NCI-H446 (cell line): ENCODE data around the gene GCSH.

Experiments used
- DNase-seq, 2 experiments: peaks; one replicate each; lab custom pipeline; 2025; lab: John Stamatoyannopoulos, UW

The GCSH gene

DNA sequence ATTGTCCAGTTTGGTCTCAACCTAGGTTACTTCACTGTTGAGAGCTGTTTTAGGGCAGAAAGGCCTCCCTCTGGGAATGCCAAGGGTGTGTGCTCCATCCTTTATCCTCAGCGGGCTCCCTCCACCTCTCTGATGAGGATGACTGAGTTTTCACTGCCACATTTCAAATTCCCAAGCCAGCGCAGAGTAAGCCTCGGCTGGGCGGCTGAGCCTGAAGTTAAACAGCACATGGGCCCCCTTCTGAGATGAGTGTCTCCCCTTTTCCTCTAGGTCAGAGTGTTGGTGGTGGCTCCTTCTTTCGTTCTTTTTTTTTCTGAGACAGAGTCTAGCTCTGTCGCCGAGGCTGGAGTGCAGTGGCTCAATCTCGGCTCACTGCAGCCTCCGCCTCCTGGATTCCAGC lies 5.5 kb upstream of the GCSH start:
- no peak for DNase-seq

DNA sequence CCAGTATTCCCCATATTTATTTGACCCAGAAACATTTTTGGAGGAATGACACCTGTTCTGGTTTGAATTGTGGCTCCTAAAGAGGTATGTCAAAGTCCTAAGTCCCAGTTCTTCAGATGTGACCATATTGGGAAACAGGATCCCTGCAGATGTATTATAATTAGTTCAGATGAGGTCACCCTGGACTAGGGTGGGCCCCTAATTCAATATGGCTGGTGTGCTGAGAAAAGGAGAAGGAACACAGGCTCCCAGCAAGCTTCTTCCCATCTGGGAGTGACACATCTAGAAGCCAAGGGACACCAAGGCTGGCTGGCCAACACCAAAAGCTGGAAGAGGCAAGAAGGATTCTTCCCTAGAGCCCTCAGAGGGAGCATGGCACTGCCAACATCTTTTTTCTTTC lies 3.8 kb upstream of the GCSH start:
- no peak for DNase-seq

DNA sequence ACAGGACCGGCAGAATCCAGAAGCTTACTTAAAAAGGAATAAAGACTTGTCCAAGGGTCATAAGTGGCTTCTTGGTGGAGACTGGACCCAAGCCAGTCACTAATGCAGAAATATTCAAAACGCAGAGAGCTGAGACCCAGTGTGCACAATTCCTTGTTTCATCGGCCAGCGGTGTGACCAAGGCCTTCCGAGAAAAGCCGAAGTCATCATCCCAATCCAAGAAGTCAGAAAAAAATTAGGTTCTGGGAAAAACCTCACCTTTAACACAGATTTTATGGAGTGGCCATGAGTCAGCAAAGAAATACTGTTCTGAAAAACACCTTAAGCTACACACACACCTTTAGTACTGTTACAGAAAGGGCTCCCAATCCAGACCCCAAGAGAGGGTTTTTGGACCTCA lies 1.0 kb upstream of the GCSH start:
- DNase-seq, result no peak

DNA sequence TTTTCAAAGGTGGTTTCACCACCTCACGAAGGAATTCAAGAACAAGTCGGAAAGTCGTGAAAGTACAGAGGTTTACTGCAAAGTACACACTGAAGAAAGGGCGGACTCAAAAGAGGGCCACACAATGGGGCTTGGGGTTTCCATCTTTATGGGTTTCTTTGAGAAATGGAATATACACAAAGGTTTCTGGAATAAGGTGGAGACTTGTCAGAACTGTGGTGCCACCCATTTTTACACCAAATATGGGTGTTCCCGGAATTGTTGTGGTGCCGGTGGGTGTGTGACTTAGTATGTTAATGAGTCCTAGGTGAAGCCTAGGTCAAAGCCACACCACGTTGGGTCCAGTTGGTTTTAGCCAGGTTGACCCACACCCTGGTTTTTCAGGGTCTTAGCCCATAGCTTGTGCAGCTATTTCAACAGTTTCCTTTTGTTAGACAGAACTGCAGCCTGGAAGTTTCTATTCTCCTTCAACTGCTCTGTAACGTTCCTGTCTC lies 567 bp upstream of the GCSH start:
- no peak for DNase-seq

DNA sequence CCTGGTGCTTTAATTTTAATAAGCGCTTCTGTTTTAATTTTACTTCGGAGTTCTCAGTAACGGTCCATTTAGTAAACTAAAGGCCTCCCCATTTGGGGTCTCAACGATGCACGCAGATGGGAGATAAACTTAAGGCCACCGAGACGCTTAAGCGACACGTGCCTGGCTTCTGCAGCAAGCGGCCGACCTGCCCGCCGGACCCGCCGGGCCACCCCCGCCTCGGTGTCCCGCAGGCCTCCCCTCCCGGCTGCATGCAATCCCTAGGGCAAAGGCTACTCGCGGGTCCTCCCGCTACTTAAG lies 592 bp downstream of the GCSH start:
- DNase-seq, result no peak

DNA sequence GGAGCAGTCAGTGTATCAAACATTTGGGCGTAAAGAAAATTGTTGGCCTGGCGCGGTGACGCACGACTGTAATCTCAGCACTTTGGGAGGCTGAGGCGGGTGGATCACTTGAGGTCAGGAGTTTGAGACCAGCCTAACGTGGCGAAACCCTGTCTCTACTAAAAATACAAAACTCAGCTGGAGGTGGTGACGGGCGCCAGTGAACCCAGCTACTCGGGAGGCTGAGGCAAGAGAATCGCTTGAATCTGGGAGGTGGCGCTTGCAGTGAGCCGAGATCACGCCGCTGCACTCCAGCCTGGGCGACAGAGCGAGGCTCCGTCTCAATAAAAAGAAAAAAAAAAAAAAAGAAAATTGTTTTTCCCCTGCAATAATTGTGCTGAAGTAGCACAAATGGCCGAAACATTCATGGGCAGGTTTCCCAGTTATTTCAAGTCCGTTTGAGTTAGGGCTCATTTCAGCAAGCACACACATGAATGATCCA lies 1.4 kb downstream of the GCSH start:
- no peak for DNase-seq

DNA sequence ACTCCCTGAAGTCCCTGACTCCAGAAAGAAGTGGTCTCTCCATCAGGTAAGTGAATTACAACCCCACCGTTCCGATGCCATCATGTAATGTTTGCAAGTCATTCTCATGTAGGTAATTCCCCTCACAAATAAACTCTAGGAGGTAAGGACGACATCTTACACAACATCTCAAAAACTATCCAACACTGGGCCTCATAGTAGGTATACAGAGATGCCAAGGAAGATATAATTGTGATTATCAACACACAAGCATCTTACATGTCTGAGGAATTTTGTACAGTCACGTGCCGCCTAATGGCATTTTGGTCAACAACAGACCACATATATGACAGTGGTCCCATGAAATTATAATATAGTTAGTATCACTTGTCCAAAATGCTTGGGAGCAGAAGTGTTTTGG lies 7.4 kb downstream of the GCSH start:
- DNase-seq, result no peak

DNA sequence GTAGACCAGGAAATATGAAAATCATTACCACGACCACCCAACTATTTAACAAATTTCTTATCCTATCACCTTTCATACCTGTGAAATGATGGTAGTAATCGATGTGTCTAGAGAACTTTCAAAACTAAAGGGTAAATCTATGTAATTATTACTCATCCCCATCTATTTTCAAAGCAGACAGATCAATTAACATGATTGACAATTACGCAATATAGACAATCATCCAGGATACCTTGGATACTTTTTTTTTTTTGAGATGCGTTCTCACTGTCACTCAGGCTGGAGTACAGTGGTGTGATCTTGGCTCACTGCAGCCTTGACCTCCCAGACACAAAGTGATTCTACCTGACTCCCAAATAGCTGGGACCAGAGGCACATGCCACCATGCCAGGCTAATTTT lies 15.2 kb downstream of the GCSH start:
- no peak for DNase-seq

DNA sequence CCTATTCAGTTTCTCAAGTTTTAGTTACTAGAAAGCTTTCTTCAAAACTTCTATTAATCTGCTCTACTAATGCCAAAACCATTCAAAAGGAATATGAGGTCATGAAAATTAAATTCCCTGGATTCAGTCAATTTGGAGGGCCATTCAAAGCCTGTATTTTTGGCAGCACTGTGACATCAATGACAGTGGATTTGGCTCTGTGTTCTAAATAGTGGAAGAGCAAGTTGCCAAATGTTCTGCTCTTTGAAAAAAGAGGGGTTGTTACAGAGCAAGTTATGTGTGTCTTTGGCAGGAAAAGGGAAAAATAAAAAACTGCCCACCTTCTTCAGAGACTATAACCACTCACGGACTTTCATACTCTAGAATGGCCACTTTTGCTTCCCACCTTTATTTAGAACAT lies 16.0 kb downstream of the GCSH start:
- DNase-seq, result peak in 1 of 2 experiments; percentile 26

DNA sequence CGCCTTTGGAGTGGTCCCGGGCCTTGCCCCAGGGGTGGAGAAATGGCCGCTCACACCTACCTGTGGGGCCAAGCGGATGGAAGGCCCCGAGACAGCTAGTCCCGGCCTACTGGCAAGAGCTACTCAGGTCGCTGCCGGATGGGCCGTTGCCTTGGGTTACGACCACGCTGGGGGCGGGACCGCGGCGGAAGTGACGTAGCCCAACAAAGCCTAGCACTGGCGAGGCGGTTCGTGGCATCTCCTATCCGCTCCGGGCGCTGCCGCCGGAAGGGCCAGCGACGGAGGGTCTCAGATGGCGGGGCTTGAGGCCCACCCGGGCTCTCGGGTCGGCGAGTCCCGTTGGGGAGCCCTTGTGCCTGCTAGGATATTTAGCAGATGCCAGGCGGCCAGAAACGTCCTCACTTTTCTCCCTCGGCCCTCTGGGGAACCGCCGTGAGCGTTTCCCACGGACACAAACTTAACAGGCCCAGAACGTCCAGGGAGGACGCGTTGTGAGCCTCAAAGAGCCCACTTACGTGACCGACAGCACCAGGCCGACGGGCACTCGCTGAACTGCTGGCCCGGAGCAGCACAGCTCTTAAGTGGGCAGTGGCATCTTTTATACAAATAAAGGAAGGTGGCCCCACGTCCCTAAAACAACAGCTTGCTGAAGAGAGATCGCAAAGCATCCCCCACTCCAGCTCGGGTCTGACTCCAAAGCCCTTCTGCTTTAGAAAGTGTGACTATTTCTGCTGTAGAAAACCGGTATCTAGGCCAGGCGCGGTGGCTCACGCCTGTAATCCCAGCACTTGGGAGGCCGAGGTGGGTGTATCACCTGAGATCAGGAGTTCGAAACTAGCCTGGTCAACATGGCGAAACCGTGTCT lies 18.9 kb downstream of the GCSH start, which contains the start of gene C16orf46:
Gene C16orf46 (minus strand): TSS at position 163 of the 865 bp plus-strand sequence. CDS start 13,283 bp downstream, outside the sequence.
- DNase-seq, result peak; percentile 77 to 89

DNA sequence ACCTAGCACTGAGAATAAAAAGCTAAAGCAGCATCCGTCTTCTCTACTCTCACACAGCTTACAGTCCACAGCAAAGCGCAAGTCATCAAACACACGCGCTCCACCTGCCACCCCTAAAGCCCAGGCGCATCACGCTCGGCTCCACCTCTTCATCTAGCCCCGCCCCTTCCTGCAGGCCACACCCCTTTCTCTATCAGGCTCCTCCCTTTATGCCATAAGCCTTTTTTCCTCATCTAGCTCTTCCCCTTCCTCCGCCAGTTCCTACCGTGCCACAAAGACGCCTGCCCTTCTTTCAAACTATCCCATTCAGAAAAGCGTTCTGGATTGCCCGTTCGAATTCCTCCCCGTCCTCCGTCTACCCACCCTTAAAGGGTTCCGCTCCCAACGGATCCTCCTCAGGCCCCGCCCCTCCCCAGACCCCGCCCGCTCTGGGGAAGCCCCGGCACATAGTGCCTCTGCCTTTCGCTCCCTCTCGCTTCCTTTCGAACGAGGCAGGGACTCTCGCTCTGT lies 19.6 kb downstream of the GCSH start:
- DNase-seq, result peak; percentile 77 to 81

DNA sequence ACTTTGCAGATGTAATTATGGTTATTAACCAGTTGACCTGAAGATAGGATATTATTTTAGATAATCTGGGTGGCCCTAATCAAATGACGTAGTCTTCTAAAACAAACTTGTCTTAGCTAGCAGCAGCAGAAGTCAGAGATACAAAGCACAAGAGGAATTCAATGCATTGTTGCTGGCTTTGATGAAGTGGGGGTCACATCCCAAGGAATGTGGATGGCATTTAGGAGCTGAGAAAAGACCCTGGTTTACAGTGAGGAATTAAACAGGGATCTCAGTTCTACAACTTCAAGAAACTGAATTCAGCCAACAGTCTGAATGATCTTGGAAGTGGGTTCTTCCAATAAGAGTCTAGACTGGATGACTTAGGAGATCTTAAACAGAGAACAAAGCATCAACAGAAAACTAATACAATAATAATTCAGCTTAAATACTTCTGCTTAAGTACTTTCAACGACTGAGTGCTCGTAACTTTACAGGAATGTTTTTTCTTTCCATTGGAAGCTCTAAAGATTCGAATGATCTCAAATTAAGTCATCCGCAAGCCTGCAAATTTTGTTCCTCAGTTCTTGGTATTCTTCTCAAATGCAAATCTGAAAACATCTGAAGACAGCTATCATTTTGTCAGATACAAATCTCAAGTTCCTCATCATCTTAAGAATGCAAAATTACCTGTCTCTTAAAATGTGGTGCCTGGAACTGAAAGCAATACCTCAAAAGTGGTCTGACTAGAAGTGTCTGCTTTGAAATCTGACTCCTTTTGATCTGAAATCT lies 22.4 kb downstream of the GCSH start:
- DNase-seq, result no peak

DNA sequence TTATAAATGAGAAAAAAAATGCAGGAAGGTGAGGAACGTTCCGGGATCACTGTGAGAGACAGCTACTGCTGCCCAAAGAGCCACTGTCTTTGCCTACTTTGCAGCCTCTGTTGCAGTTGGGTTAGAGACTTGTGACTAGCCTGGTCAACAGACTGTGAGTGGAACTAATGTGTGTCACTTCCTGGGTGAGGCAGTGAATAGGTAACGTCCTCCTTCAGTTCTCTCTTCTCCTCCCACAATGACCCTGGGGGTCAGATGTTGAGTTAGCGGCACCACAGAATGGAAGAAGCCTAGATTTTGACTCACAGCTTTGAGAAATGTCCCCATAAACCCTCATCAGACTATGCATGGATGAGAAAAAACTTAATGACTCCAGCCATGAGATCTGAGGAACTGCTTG lies 24.4 kb downstream of the GCSH start:
- no peak for DNase-seq

DNA sequence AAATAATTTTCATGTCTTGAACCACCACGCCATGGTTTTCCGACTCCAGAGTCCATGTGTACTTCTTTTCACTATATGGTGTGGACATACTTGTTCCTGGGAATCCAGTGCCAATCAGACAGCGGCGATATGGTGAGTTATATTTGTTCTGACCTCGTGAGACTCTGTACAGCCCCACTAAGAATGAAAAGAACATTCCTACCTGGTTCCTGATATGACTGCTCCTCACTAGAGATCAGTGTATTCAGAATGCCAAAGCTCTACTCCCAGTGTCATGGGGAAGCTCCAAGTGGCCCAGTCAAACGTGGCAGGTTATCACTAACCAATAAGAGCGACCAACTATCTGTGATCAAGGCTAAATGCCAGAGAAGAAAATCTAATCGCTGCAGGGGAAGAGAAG lies 25.2 kb downstream of the GCSH start:
- DNase-seq, result no peak

DNA sequence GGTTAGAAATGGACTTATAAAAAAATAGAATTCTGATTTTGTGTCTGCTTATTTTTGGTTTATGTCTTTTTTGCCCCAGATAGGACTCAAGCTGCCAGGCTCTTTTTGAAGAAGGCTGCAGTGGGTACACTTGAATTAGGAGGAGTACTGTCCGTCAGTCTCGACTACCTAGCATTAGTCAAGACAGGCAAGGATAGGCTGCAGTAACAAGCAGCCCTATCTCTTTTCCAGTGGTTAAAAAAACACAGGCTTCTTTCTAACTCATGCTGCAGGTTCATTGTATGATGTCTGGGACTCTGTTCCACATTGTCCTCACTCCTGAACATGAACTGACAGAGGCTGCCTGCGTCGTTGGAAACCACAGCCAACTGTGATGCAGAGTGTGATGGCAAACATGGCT lies 27.1 kb downstream of the GCSH start:
- DNase-seq, result no peak

DNA sequence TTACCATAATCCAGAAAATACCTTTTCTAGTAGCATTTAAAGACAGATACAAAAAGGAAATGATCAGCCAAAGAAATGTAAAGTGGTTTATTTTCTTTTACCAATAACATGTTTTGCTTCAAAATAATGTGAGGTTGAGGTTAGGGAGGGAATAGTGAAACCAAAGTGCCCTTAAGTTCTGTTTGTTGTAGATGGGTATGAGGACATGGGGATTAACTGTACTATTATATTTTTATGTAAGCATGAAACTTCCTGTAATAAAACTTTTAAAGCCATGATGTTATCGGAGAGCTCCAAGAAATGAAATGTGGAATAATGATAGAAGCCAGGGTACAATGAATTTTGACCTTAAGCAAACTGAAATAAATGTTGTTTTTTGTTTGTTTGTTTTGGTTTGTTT lies 29.0 kb downstream of the GCSH start:
- DNase-seq, result no peak

DNA sequence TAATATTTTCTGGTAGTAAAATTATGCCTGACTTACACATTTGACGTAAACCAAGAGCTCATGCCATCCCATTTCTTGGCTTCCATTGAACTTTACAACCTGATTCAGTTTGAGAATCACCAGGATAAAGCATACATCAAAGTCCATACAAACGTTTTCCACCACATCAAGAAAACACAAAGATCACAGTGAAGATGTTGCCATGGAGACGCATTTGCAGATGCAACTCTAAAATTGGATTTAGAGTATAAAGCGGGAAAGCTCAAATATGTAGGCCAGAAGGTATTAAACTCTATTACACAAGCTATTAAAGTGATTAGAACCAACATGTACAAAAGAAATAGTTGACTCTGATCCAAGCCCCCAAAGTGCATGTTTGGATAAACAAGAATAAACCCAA lies 29.5 kb downstream of the GCSH start:
- DNase-seq, result no peak

DNA sequence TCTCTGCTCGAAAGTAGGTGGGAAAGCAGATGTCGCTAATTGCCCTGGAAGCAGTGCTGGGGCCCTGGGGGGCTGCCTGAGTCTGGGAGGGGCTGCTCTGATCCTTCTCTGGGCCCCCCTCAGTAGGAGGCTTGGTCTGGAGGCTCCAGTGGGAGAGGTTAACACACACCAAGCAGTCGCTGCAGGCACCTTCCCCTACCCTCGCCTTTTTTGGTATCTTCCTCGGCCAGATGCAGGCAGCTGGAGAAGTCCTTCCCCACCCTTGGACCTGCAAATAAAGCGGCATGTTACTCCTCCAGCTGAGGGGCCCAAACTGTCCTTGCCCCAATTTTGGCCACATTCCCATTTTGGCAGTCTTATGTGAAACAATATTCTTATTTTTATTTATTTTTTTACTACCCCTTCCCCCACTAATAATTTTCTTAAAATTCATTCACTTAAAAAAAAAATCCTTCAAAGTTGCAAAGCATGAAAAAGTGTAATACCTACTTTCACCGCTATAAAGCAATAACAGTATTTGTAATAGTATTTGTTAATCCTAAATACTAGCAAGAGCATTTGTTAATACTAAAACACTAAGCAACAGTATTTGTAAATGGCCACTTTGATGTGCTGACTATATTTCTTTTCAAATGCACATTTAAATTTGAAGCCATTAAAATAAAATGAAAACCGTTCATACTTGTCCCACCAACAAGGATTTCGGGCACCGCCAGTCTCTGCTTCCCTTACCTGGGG lies 34.2 kb downstream of the GCSH start:
- DNase-seq, result no peak

DNA sequence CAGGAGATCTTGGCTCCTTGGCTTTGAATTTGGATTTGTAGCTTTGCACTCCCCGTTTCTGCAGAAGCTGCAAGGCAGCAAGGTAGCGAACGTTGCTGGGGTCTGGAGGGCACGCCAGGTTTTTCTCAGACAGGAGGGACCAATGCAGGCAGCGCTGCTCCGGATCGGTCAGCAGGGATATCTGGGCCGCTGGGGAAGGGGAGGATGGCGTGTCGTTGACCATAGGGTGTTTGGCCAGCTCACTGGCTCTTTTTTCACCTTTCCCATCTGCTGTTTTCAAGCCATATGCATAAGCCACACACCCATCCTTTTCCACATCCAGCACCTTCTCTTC lies 34.9 kb downstream of the GCSH start:
- DNase-seq, result no peak

DNA sequence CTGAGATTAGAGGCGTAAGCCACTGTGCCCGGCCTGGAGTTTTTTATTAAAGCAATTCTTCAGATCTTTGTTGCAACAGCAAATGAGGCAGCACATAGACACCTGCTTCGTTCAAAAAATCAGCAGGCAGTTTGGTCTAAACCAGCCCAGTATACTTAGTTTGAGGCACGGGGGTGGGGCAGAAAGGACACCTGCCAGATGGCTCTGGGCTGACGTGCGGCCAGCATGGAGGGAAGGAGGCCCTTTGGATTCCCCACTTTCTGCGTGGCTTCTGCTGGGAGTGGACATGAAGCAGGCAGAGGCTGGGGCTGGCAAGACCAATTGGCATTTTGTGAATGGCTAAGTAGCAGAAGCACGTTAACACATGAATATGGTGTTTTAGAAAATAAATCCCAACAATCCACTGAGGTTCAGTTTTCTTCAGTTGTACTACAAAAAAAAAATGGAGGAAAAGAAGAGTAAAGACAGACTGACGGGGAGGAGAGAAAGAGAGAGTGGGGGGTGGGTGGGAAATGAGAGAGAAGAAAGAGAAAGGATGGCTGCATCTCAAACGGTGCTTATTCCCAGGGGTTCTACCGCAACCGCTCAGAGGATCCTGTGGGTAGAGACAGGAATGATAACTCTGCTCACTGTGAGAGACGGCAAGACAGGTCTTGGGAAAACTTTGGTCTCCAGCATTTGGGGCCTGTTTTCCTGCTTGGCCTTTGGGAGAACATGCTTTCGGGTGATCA lies 35.5 kb downstream of the GCSH start:
- DNase-seq, result no peak

DNA sequence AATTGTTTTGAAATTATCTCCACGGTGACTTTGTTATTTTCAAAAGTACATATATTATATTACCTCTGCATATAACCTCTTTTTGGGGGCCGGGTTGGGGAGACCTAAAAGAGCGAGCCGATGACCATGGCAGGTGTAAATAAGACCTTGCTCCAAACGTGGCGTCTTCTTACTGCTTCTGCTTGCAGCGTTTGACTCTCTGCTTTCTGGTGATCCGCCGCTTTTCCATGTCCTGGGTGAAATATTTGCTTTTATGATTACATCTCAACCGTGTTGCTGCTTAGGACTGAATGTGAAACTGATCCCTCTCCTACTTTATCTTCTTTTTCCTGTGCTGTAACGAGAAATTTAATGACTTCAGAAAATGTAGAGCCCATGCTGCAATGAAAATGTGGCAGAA lies 42.4 kb downstream of the GCSH start:
- DNase-seq, result no peak

DNA sequence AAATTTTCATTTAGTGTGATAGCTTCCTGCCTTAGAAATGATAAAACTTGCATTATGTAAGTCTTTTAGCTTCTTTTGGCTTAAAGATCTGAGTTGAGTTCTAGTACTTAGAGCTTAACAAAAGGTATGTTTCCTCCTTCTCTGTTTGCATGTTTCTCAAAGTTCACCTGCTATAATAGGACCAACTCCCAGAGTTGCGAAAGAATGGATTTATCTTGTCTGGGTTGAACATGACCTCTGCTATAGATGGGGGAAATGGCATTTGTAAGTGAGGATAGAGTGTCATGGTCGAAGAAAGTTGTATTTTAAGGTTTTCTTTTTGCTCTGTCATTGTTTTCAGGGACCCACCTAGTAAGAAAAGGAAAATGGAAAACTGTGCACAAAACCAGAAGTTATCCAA lies 53.4 kb downstream of the GCSH start:
- no peak for DNase-seq
